Measurements from ENCODE around the gene THSD7A. TPM values are rescaled to one million over a fixed set of nuclear protein-coding genes. Genes with fewer than 3 reads are reported as not detected.

The THSD7A gene
- total and polyA plus RNA-seq, 9 of the 15 experiments (the other 6 are each of a cell fraction or from before 2014, with no cell fraction given) = 0.01 to 0.02 TPM; not detected in 7

- BruUV-seq (replicated peaks) = no TSS peak
- CTCF ChIA-PET (ENCODE audit: low intra/inter-chr PET ratio) = no interaction called here
- H3K36me3 ChIP-seq (ENCODE audit: control insufficient read depth, insufficient read depth, low read length) = no peaks in the 10 kb centered on the region
- intact Hi-C loops (cut with micrococcal nuclease) = no loop called here
- H2AFZ ChIP-seq (ENCODE audit: low read depth, low read length) = no peak overlapping the region
- no peaks in the 10 kb centered on the region; the same call in 1 of the 2 replicates for H3K9me3 ChIP-seq (replicated peaks; ENCODE audit: control insufficient read depth, insufficient read depth, low read depth, low read length)
- WGBS (ENCODE audit: insufficient coverage, low coverage, missing lambda C conversion rate) = 1% methylated on average over 7 of the region's 7 CpGs
- no peak overlapping the region for H3K27ac ChIP-seq (ENCODE audit: extremely low read depth, low read depth, low read length)
- no peak overlapping the region for H3K4me2 ChIP-seq (ENCODE audit: insufficient read depth, low read length)
- FAIRE-seq = no peak
- in situ Hi-C loops (cut with MboI) = no loop called here
- no peaks in the 10 kb centered on the region for H3K27me3 ChIP-seq (ENCODE audit: control insufficient read depth in 2 of 2, insufficient read depth in 2 of 2, low read length in 2 of 2)
- TF ChIP-seq CBFA2T2 (conservative IDR thresholded peaks at IDR 0.05) (no peak), ZNF311 (CRISPR knock-in tag; IDR thresholded peaks at IDR 0.05) (no peak)
- H3K9me1 ChIP-seq (ENCODE audit: control insufficient read depth, insufficient read depth, low read length) = no peaks in the 10 kb centered on the region
- no peaks in the 10 kb centered on the region for H3K79me2 ChIP-seq (ENCODE audit: control insufficient read depth, insufficient read depth, low read length)
- ATAC-seq = no peak
- no peak overlapping the region for H3K9ac ChIP-seq (ENCODE audit: insufficient read depth in 1 of 2, low read depth in 2 of 2, low read length in 2 of 2)
- POLR2A ChIA-PET = no interaction called here
- H3K4me1 ChIP-seq (replicated peaks in 1 of 2; ENCODE audit: control insufficient read depth in 2 of 2, insufficient read depth in 2 of 2, low read length in 2 of 2) = no peaks in the 10 kb centered on the region
- no peak overlapping the region for H3K4me3 ChIP-seq
- H4K20me1 ChIP-seq (replicated peaks; ENCODE audit: control insufficient read depth, insufficient read depth, low read length) = no peaks in the 10 kb centered on the region
- no peak for DNase-seq (ENCODE audit: extremely low read depth in 1 of 4, low spot score in 3 of 4)
Observed at GRCh38 chr7:11779864-11780674, 51.9 kb downstream of the THSD7A start.

- H3K4me2 ChIP-seq (ENCODE audit: insufficient read depth, low read length) = no peak overlapping the region
- 3% methylated on average over 2 of the region's 2 CpGs for WGBS (ENCODE audit: insufficient coverage, low coverage, missing lambda C conversion rate)
Observed at GRCh38 chr7:11776039-11776438, 56.0 kb downstream of the THSD7A start.

More at GRCh38 chr7:11776039-11776438, 56.0 kb downstream of the THSD7A start:
- no TSS peak for BruUV-seq (replicated peaks)
- H3K9me3 ChIP-seq (replicated peaks; ENCODE audit: control insufficient read depth, insufficient read depth, low read depth, low read length) = no peaks in the 10 kb centered on the region
- no peaks in the 10 kb centered on the region for H3K79me2 ChIP-seq (ENCODE audit: control insufficient read depth, insufficient read depth, low read length)
- H3K4me1 ChIP-seq (replicated peaks in 1 of 2; ENCODE audit: control insufficient read depth in 2 of 2, insufficient read depth in 2 of 2, low read length in 2 of 2) = no peaks in the 10 kb centered on the region
- H3K9me1 ChIP-seq (ENCODE audit: control insufficient read depth, insufficient read depth, low read length) = no peaks in the 10 kb centered on the region
- FAIRE-seq (no peak), ATAC-seq (no peak), DNase-seq (ENCODE audit: extremely low read depth in 1 of 4, low spot score in 3 of 4) (no peak)
- no peaks in the 10 kb centered on the region for H3K27me3 ChIP-seq (ENCODE audit: control insufficient read depth in 2 of 2, insufficient read depth in 2 of 2, low read length in 2 of 2)
- no peak overlapping the region for H3K4me3 ChIP-seq
- H3K9ac ChIP-seq (ENCODE audit: insufficient read depth in 1 of 2, low read depth in 2 of 2, low read length in 2 of 2) = no peak overlapping the region
- TF ChIP-seq ZBTB1 (CRISPR knock-in tag; IDR thresholded peaks at IDR 0.05; ENCODE audit: borderline replicate concordance, low read depth) (no peak), PCBP1 (IDR thresholded peaks at IDR 0.05; ENCODE audit: low read depth, low read length, poor library complexity, severe bottlenecking) (no peak), OTX1 (CRISPR knock-in tag; IDR thresholded peaks at IDR 0.05) (no peak), ZBTB8A (IDR thresholded peaks at IDR 0.05; ENCODE audit: partially characterized antibody) (no peak)
- CTCF ChIA-PET (ENCODE audit: low intra/inter-chr PET ratio) = no interaction called here
- no peak overlapping the region for H3K27ac ChIP-seq (ENCODE audit: extremely low read depth, low read depth, low read length)
- intact Hi-C loops (cut with micrococcal nuclease) (no loop called here), in situ Hi-C loops (cut with MboI) (no loop called here)
- POLR2A ChIA-PET = no interaction called here
- no peak overlapping the region for H2AFZ ChIP-seq (ENCODE audit: low read depth, low read length)
- H3K36me3 ChIP-seq (ENCODE audit: control insufficient read depth, insufficient read depth, low read length) = no peaks in the 10 kb centered on the region
- no peaks in the 10 kb centered on the region for H4K20me1 ChIP-seq (replicated peaks; ENCODE audit: control insufficient read depth, insufficient read depth, low read length)
